B cell (primary cell): Measurements from ENCODE around the gene SOX6.

Experiments
- CTCF ChIP-seq: fragments of 200-600 bp; IDR thresholded peaks from one replicate; pipeline ENCODE4 v1.8.0; 2022; ENCODE audit warnings: antibody characterized with exemption, mild to moderate bottlenecking
- EZH2 ChIP-seq: IDR thresholded peaks from 2 replicates; pipeline ENCODE4 v1.6.1; 2012; ENCODE audit warnings: borderline replicate concordance, low read depth, mild to moderate bottlenecking, moderate library complexity, low read length; ENCODE audit not compliant: insufficient read depth, poor library complexity, severe bottlenecking

- TF ChIP-seq CTCF (no peak), EZH2 (no peak)
Observed at GRCh38 chr11:16382186-16382585, 25.8 kb upstream of the SOX6 start.
